ENCODE results near the gene TIE1.

Gene TIE1

GRCh38 chr1:43274125-43274803, 26.5 kb upstream of the TIE1 start:
- peak; percentile 35 for DNase-seq (ENCODE audit: low spot score)

- no peak for DNase-seq (ENCODE audit: low spot score)
These were observed 26.0 kb upstream of the TIE1 start for GRCh38 chr1:43274804-43275180.

GRCh38 chr1:43275826-43276620, 24.8 kb upstream of the TIE1 start:
- DNase-seq (ENCODE audit: low spot score): no peak

- DNase-seq (ENCODE audit: low spot score): no peak
These were observed 24.1 kb upstream of the TIE1 start for GRCh38 chr1:43276673-43277072.

GRCh38 chr1:43277116-43277876, 23.5 kb upstream of the TIE1 start:
- DNase-seq (ENCODE audit: low spot score): no peak

GRCh38 chr1:43279161-43279560, 21.6 kb upstream of the TIE1 start:
- no peak for DNase-seq (ENCODE audit: low spot score)

- no peak for DNase-seq (ENCODE audit: low spot score)
These were observed 21.1 kb upstream of the TIE1 start for GRCh38 chr1:43279666-43280065.

- no peak for DNase-seq (ENCODE audit: low spot score)
These were observed 20.1 kb upstream of the TIE1 start for GRCh38 chr1:43280692-43281091.

GRCh38 chr1:43282220-43283195, 18.3 kb upstream of the TIE1 start:
- no peak for DNase-seq (ENCODE audit: low spot score)

- no peak for DNase-seq (ENCODE audit: low spot score)
These were observed 16.7 kb upstream of the TIE1 start for GRCh38 chr1:43284065-43284464.

GRCh38 chr1:43284546-43285110, 16.2 kb upstream of the TIE1 start:
- no peak for DNase-seq (ENCODE audit: low spot score)

GRCh38 chr1:43285269-43285990, 15.4 kb upstream of the TIE1 start, which contains the start of gene C1orf210:
Gene C1orf210, minus strand, starts transcription at chr1:43285581. Its CDS starts 2,311 bp downstream, at chr1:43283270.
- no peak for DNase-seq (ENCODE audit: low spot score)

- DNase-seq (ENCODE audit: low spot score): no peak
These were observed 14.7 kb upstream of the TIE1 start for GRCh38 chr1:43286115-43286514.

GRCh38 chr1:43286533-43286932, 14.2 kb upstream of the TIE1 start:
- DNase-seq (ENCODE audit: low spot score): no peak

- DNase-seq (ENCODE audit: low spot score): no peak
These were observed 12.6 kb upstream of the TIE1 start for GRCh38 chr1:43288058-43288784.

GRCh38 chr1:43288785-43289706, 11.7 kb upstream of the TIE1 start:
- no peak for DNase-seq (ENCODE audit: low spot score)

- DNase-seq (ENCODE audit: low spot score): no peak
These were observed 8.6 kb upstream of the TIE1 start for GRCh38 chr1:43292216-43292615.

- DNase-seq (ENCODE audit: low spot score): no peak
These were observed 8.1 kb upstream of the TIE1 start for GRCh38 chr1:43292679-43293078.

- peak; percentile 13 for DNase-seq (ENCODE audit: low spot score)
These were observed 7.6 kb upstream of the TIE1 start for GRCh38 chr1:43293176-43293575.
